Measurements from ENCODE around the gene PNPLA3.

Gene PNPLA3

DNA sequence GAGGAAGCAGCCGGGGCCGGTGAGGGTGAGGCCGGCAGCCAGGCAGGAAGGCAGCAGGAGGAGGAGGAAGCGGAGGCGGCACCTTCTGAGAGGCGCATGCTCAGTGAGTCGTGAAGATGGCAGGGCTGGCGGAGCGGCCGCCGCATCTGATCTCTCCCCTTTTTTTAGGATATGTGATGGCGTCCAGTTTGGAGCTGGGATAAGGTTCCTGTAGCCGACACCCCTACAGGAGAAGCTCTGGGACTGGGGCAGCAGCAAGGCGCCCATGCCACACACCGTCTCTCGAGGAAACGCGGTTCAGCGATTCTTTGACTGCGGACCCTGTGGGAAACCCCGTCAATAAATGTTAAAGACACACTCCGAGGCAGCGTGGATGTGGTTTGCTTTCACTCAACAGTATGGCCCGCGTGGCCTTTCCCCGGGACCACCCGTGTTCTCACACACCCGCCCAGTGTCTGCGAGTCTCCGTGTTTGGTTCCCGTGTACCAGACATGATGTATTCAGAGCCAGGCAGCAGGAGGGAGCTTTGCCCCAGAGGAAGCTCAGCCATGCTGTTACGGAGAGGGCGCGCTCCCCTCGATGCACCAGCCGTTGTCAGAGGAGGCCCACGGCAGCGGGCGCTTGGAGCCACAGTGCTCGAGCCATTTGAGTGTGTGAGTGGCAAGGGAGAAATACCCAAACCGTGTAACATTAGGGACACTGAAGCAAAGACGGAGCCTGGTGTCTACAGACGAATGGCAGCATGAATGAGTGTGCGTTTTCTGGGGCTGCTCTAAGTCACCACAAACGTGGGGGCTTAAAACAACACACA is 72.8 kb downstream of the PNPLA3 start:
- Histone ChIP-seq H3K4me1 (ENCODE audit: low read depth, poor library complexity, severe bottlenecking) (no peaks in the 10 kb centered on the region), H3K4me3 (IDR thresholded peaks at IDR 0.05; ENCODE audit: insufficient read depth, low read depth, low read length) (no peak overlapping the region), H3K36me3 (ENCODE audit: insufficient read depth) (no peaks in the 10 kb centered on the region), H3K79me2 (ENCODE audit: insufficient read depth, low read depth) (no peaks in the 10 kb centered on the region), H3K27me3 (ENCODE audit: insufficient read depth, low read depth) (no peaks in the 10 kb centered on the region), H4K20me1 (ENCODE audit: insufficient read depth) (no peaks in the 10 kb centered on the region), H3K4me2 (no peak overlapping the region), H3K9ac (no peak overlapping the region), H3K27ac (no peak overlapping the region), H2AFZ (ENCODE audit: low read depth) (no peak overlapping the region)
- TF ChIP-seq, protein P1, sequence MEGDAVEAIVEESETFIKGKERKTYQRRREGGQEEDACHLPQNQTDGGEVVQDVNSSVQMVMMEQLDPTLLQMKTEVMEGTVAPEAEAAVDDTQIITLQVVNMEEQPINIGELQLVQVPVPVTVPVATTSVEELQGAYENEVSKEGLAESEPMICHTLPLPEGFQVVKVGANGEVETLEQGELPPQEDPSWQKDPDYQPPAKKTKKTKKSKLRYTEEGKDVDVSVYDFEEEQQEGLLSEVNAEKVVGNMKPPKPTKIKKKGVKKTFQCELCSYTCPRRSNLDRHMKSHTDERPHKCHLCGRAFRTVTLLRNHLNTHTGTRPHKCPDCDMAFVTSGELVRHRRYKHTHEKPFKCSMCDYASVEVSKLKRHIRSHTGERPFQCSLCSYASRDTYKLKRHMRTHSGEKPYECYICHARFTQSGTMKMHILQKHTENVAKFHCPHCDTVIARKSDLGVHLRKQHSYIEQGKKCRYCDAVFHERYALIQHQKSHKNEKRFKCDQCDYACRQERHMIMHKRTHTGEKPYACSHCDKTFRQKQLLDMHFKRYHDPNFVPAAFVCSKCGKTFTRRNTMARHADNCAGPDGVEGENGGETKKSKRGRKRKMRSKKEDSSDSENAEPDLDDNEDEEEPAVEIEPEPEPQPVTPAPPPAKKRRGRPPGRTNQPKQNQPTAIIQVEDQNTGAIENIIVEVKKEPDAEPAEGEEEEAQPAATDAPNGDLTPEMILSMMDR (conservative IDR thresholded peaks at IDR 0.05; ENCODE audit: low read depth, low read length) = no peak

DNA sequence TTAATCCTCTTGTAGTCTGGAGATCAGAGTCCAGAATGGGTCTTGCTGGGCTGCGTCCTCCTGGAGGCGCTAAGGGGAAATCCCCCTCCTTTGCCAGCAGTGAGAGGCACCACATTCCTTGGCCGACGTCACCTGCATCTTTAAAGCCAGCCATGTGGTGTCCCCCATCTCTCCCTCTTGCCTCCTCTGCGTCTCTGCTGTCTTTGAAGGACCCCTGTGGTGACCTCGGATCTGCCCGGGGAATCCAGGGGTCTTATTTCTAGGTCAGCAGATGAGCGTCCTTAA is 73.3 kb downstream of the PNPLA3 start:
- no peak overlapping the region for H3K9ac ChIP-seq
- no peak overlapping the region for H3K4me3 ChIP-seq (IDR thresholded peaks at IDR 0.05; ENCODE audit: insufficient read depth, low read depth, low read length)
- no peaks in the 10 kb centered on the region for H3K79me2 ChIP-seq (ENCODE audit: insufficient read depth, low read depth)
- H3K27ac ChIP-seq = no peak overlapping the region
- no peak overlapping the region for H3K4me2 ChIP-seq
- no peaks in the 10 kb centered on the region for H4K20me1 ChIP-seq (ENCODE audit: insufficient read depth)
- no peaks in the 10 kb centered on the region for H3K27me3 ChIP-seq (ENCODE audit: insufficient read depth, low read depth)
- no peaks in the 10 kb centered on the region for H3K36me3 ChIP-seq (ENCODE audit: insufficient read depth)
- H2AFZ ChIP-seq (ENCODE audit: low read depth) = no peak overlapping the region
- no peaks in the 10 kb centered on the region for H3K4me1 ChIP-seq (ENCODE audit: low read depth, poor library complexity, severe bottlenecking)
- TF ChIP-seq, protein P1 (conservative IDR thresholded peaks at IDR 0.05; ENCODE audit: low read depth, low read length) = no peak
